Stimulated activated CD8-positive, alpha-beta memory T cell treated with anti-CD3 and anti-CD28 coated beads, Interleukin-4, amount 100 ng/mL, for 24 hours (primary cell): ENCODE data around the gene DST.
"Not testable (repeated sequence)": the region's sequence is repeated elsewhere in the genome, so short reads cannot be mapped to it uniquely, and the experiment has no call there.

Experiments
- DNase-seq: peaks from one replicate; pipeline ENCODE4 v3.0.0-alpha.2; 2020; ENCODE audit warnings: low read depth

DST gene

DNA sequence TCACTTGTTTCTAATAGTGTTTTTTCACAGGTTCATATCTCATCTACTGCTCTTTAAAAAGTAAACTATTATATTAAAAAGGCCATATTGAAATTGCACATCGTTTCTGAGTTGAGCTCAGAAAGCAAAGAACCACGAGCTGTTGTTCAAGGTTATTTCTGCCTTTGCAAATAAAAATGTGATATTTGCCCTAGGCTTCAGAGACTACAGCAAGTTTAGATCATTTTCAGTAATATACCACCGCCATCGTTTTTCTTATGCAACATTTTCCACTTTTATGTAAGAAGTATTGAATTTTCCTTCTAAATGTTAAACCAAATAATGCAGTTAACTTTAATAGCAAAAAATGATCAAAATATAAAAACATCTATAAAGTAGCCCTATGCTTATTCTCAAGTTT, 71.1 kb downstream of the DST start:
- no peak for DNase-seq

DNA sequence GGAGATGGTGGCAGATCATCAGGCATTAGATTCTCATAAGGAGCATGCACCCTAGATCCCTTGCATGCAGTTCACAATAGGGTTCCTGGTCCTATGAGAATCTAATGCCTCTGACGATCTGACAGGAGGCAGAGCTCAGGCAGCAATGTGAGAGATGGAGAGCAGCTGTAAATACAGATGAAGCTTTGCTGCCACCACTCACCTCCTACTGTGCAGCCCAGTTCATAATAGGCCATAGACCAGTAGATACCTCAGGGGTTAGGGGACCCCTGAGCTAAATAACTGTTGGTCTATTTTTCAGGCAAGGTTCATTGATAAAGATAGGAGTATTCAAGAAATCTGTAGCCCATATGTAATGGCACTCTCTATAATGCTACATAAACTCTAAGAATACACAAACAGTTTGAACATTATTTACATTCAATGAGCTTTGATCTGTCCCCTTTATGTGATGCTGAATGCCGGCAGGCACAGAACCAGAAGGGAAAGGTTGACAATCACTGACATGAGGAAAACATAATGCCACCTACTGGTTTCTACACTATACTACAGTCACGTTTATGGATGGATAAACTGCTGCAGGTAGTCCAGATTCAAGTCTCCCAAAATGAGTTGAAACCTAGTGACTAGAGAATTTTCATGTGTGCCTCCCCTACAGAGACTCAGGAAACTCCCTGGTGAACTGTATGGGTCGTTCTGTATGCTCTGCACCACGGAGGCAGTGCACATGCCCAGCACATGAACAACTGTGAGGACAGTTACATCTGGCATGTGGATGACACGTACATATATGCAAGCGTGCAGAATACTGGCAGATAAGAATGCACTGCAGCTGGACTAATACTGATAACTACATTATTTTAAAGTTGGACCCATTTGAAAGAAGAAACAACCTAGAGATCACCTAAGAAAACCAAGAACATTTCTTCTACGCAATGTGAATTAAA, 72.0 kb downstream of the DST start:
- DNase-seq: no peak

DNA sequence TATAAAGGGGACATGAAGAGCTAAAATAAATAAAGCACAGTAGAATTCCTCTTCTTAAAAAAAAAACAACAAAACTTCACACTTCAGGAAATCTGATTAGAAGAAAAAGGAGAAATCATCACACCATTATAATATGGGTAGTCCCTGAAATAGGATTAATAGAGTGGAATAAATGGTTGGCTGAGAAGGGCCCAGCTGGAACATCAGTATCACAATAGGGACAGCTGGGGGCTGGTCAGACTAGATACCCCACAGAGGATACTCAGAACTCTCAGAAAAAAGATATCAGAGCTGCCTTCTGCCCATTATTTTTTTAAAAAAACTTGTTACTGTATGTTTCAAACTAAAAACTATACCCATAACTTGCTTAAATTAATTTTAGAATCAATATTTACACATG, 75.2 kb downstream of the DST start:
- no peak for DNase-seq

DNA sequence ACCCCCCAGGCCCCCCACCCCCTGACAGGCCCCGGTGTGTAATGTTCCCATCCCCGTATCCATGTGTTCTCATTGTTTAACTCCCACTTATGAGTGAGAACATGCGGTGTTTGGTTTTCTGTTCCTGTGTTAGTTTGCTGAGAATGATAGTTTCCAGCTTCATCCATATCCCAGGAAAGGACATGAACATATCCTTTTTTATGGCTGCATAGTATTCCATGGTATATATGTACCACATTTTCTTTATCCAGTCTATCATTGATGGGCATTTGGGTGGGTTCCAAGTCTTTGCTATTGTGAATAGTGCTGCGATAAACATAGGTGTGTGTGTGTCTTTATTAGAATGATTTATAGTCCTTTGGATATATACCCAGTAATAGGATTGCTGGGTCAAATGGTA, 80.0 kb downstream of the DST start:
- not testable (repeated sequence) for DNase-seq

DNA sequence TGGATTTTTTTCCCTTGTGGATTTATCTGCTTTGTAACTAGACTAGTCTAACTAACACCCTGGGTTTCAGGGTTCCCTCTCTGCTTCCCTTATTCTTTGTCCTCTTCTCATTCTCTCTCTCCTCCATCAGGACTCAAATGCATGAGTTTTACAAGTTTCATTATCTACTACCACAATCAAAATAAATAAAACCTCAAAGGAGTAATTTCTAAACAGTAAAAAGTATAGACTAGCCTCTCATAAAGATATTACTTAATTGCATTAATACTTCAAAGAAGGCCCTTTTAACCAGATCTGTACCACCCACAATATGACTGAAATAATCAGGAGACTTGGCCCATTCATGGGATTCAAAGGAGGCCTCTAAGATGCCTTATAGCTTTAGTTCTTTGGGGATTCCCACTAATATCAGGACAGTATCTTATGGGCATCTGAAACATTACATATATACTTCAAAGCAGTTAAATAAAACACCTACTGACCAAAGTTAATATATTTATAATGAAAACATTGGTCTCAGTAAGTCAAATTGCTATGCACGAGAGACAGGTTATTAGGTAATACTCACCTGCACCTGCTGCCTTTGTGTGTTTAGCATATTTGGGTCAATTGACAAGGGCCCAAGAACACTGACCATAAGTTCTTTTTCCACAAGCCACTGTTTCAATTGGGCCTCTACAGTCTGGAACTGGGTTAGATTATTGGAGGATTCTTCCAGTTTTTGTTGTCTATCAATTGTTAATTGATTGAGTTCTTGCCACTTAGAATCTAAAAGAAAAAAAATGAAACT, 85.7 kb downstream of the DST start:
- DNase-seq: no peak

DNA sequence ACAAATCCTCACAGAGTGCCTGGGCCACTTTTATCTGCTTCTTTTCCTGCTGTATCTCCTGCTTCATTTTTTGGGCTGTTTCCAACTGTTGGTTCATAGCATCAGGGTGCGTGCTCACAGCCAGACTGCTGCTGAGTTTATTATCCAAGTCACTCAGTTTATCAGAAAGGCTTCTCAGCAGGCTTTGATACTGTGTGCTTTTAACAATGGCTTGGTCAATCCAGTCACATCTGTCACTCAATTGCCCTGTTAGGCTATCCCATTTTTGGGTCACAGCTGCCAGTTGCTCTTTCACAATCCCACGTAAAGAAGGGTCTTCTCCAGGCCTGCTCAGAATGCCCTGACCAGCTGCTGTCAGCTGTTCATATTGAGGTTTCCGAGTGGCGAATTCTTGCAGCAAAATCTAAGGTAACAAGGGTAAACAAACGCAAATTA, 87.2 kb downstream of the DST start:
- no peak for DNase-seq

DNA sequence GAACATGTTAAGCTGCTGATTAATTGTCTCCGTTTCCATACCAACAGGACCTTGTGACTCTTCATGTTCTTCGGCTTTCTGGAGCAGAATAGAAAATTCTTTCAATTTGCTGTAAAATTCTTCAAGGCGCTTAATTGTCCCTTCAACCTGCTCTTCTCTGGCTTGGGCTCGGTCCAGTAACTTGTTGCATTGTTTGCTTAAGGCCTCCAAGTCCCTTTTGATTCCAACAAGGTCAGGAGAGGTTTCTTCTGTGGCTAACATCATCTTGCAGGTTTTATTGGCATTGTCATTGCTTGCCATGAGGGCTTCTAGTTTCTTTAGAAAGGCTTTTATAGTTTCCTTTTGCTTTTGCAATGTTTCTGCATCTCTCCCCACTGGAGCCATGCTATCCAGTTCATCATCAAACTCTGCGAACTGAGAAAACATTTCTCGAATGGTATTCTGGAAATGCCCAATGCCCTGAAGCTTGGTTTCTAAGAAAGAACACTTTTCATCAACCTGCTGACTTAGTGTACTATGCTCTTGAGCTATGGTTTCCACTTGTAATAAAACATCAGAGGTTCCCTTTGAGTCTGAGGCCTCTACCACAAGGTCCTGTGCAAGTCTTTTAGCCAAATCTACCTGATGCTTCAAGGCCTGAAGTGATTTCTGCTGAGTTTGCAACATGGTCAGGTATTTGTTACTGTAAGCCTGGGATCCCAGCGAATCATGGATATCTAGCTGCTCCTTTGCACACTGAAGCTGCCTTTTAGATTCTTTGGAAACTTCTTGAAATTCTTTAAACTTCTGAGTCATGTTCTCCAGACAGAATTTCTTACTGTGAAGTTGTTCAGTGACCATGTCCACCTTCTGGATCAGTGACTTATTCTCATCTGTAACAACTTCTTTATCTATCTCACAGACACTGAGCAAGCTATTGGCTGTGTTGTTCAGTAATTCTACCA, 90.2 kb downstream of the DST start:
- DNase-seq: no peak

DNA sequence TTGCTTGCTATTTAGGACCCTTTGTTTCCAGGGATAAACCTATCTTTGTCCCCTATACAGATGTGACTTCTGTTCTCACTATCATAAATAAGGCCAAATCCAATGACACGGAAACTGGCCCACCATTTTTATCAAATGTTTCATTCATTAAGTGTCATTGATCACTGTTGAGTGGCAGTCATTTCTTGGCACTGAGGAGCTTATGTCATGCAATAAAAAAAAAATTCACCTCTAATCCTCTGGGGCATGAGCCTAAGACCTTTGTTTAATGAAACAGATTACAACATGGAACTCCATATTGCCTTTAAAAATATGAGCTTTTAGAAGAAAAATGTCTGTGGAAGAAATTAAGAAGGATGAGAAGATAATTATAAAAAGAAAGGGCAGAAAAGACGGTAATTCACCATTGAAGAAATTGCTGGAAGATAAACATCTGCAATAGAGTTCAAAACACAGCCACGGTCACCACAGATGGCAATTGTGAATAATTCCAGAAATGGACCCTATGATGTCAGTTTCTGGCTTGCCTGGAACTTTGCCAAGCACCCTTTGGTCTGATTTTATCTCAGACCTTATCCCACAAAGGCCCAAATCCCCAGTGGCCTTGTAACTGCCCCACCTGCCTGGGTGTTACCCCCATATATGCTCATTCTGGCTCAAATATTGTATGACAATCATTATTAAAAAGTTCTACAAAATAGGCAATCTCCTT, 91.1 kb downstream of the DST start:
- no peak for DNase-seq

DNA sequence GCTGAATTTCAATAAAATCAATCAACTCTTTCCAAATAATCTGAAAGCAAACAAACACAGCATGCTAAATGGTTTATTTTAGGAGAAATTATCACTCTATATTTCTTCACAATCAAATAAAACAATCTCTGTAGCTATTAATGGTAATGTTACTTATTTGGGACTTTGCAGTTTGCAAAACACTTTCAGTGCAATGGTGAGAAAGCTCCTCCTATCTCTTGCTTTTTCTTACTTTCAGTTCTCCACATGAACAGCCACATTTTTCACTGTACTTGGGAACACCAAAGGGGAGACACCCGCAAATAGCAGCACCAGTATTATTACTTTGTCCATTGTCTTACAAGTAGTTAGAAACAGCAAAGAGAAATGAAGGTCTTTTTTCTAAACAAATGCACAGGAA, 92.4 kb downstream of the DST start:
- no peak for DNase-seq

DNA sequence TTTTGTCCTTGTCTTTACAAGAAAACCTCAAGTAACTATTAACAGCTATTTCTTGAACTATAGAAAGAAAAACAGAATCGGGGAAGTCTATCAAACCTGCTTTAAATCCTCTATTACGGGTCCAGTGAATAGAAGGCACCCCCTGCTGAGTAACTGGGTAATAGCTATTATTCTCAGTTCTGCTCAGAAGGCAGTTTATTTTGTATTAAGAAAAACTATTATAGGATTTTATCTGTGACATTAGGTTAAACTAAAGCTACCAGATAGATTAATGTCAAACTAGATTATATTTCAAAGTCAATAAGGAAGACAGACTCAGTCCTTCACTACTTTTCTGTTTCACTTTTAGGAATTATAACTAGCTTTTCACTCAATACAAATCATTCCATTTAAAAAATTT, 93.7 kb downstream of the DST start:
- DNase-seq: no peak

DNA sequence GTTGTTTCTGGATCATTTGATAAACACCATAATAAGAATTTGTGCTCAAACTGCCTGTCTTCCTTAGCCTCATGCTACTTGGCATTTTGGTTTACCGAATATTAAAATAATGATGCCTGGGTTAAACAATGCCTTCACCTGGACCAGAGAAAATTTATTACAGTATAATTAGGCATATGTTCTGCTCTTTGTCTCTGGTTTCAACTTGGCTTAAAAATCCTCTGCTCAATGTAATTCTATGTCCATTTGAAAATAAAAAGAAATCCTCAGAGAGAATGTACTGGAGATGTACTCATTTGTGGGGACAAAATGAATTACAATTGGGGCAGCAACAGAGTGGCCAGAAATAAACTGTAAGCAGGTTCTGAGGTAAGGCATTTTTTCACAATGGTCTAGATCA, 95.0 kb downstream of the DST start:
- DNase-seq: no peak

DNA sequence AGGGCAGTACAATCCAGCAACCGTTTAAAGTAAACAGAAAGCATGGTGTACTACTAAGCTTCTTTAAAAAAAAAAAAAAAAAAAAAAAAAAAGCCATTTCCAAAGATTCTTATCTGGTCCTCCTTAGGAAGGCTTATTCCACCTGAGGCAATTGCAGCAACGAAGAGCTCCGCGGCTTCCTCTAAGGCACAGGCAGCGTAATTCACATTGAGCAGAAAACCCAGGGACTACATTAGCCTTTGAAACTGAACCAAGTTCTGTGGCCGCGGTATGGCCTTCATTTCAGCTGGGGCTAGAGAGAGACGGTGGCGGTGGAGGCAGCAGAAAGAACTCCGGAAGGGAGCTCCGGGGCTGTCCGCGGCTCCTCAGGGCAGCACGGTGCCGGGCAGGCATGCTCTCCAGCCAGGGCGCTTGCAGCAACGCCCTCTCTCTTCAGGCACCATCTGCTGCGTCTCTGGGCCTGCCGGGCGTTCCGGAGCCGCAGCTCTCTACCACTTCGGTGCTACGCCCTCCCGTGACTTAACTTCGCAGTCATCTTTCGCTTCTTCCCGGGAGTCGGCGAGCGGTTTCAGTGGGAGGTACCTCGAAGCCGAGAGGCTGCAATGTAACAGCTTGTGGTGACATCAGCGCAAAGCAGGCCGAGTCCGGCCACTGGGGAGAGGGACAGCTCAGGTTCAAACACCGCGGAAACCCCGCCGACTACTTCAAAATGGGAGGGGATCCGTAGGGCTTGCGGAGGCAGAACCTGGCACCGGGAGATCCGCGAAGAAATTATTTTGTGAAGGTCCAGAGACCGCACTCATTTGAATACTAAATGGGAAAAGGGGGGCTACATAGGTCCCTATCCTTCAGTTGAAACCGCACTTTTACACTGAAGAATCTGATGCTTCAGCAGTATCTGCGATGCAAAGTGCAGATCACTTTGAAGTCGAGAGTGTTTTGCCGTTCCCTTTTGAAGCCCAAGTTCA, 100.0 kb downstream of the DST start:
- DNase-seq: peak; percentile 52

DNA sequence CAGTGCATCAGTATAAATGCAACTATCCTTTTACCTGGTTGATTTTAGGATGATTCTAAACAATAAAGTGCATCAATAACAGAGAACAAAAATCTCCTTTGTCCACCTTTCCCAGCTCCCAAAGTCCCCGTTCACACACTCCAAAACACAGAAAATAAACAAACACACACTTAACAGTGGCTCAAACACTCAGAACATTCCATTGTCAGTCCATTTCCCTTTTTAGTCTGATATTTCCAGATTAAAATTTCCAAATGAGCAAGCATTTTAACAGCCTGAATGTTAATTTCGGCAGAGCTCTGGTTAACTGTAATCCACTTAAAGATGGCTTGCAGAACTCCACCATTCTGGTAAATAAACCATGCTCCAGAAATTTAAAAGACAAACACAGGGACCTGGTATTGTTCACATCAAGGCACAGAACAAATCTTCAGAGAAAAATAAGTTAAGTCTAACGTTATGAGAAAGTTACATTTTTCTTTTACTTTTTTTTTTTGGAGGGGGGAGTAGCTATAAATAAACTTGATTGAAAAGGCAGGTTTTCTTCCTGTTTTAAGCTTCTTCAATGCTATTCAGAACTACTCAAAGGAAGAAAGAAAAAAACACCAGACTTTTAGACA, 100.8 kb downstream of the DST start:
- DNase-seq: no peak

DNA sequence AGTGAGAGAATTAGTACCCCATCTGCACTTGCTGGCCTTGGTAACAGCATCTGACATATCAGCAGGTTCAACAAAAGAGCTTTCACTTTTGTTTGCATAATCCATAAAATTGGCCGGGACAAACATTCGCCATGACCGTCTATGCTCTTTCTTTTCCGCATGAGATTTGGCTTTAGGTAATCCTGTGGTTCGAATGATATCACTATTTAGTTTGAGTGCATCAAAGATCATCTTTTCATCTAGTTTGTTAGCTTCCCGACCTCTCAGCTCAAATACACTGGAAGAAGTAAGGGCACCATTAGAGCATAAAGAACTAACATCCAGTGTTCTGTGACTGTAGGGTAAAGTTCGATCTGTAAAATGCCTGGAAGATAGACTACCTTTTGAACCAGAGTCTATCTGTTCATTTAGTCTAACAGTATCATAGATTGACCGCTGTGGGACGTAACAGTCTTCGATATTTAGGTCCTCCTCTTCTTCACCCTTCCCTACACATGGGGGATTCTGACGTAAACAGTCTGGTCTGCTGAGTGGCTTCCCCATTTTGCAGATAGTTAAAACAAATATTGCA, 101.6 kb downstream of the DST start:
- no peak for DNase-seq

DNA sequence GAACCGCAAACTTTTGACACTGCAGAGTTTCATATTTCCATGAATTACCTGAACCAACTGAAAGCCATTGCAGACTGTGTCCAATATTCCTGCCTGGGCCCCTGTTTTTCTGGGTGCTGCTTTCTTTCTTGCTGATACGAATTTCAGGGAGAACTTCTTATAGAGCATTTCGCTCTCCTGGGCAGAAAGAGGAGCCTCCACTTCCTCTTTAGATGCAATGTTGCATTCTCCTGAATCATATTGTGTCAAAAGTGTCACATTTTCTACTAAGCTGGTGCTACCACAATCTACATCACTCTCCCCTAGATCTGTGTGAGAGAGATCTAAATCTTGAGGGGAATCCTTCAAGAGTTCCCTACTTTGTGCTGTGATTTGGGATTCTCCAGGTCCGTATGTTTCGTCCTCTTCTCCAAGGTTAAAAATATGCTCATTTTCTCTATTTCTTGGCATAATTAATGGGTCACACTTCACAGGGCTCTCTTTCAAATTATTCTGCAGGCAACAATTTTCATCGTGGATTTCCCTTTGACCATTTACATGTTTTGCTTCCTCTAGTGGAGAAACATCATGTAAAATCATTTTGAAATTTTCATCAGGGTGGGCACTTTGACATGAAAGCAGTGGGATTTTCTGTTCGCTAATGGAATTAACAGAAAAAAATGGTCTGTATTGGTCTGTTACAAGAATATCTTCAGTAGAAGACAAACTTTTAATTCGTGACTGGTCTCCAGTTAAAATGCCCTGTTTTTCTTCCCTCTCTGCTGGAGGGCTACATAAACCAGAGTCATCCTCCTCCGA, 102.3 kb downstream of the DST start:
- no peak for DNase-seq

DNA sequence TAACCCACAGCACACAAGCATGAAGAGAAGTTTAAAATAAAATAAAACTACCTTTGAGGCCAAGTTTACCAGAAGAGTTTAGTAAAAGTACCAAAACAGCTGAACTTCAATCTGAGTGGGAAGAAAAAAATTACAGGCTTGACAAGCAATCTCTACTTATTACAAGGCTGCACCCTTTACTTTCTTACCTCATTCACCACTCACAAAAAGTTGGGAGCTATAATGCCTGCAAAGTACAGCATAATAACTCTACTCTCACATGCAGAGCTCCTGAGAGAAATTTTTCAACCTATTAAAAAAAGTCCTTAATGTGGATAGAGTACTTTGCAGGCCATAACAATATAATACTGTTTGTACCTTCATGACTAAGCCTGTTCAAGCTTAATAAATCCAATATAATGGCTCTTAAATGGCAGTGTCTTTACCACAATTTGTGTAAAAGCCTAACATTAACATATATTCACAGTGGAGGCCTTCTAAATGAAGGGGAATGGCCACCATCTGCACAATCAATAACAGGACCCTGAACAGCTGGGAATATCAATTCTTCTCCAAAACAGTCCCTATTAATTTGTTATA, 103.1 kb downstream of the DST start:
- no peak for DNase-seq

DNA sequence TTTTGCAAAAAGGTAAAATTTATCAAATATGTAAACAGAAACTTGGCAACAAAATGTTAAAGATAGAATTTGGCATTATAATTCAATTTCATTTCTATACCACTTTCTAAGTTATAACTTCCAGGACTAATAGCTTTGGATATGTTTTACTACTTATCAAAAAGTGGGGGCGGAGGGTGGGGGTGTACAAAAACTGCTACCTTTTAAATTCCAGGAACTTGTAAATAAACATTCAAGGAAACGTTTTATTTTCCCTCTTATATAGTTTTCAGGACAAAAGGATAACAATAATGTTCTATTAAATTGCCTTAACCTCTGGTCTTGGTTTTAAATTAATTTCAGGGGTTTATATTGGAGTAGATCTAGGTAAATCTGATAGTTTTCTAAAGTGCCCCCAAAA, 103.8 kb downstream of the DST start:
- no peak for DNase-seq

DNA sequence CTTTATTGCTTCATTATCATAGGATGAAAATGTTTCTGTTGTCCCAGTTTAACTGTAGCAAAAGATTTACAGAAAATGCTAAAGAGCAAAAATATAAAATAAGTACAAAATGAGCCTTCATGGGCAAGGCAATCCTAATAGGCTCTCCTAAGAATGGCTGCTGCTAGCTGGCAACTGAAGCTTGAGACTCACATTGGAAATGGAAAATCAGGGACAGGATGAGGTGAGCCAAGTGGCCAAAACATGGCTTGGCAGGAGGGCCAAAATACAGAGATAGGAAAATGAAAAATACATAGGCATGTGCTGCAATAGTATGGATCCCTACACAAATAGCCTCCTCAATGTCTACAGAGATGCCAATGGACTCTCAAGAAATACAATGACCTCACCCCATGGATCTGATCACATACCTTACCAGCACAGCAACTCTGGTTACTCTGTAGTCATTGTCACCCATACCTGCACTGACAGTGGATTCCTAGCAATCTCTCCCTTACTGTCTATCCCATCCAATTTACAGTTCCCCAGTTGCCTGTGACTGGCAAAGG, 105.4 kb downstream of the DST start:
- no peak for DNase-seq
